GM12892 (cell line): ENCODE data around the gene DSCAML1.

Experiments
- POLR2A ChIP-seq: IDR thresholded peaks from 2 replicates; pipeline ENCODE4 v1.6.1; 2011; ENCODE audit warnings: low read depth, low read length, control low read depth
- POLR2AphosphoS5 ChIP-seq: IDR thresholded peaks from 2 replicates; pipeline ENCODE4 v1.6.1; 2011; ENCODE audit warnings: low read depth, low read length, control low read depth

DNA sequence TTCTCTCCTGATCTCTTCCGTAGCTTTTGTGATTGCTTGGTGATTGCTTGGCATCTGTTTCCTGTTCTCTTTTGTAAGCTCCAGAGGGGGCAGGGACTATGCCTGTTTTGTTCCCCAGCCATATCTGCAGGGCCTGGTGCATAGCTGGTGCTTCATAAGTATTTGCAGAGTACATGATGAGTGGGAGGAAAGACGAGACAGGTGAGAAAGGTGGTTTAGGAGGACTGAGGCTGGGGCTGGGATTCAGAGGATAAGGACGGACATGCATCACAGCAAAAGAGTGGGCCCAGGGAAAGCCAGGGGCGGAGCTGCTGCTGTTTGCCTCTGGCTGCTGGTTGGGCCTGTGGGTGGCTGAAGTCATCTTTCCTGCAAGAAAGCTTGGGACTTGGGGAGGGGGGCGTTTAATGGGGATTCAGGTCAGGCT lies 62.4 kb downstream of the DSCAML1 start:
- TF ChIP-seq POLR2AphosphoS5 (no peak), POLR2A (no peak)
